Endothelial cell (in vitro differentiated cells): ENCODE measurements around the gene CPA5. TPM values are rescaled to one million over a fixed set of nuclear protein-coding genes. Genes with fewer than 3 reads are reported as not detected.

ENCODE experiments used
- DNase-seq: peaks from one replicate; pipeline ENCODE4 v3.0.0; 2021; ENCODE audit warnings: low spot score
- H3K27ac Mint-ChIP-seq: one replicate; pipeline ENCODE4 v1.8.0; 2021; ENCODE audit warnings: mixed read lengths, inconsistent platforms; ENCODE audit not compliant: unreplicated experiment
- H3K27me3 Mint-ChIP-seq: one replicate; pipeline ENCODE4 v1.8.0; 2021; ENCODE audit warnings: mild to moderate bottlenecking, moderate library complexity, mixed read lengths, inconsistent platforms; ENCODE audit not compliant: unreplicated experiment
- H3K36me3 Mint-ChIP-seq: one replicate; pipeline ENCODE4 v1.8.0; 2021; ENCODE audit warnings: mild to moderate bottlenecking, low read depth, mixed read lengths, inconsistent platforms; ENCODE audit not compliant: unreplicated experiment
- H3K4me1 Mint-ChIP-seq: one replicate; pipeline ENCODE4 v1.8.0; 2021; ENCODE audit warnings: mild to moderate bottlenecking, mixed read lengths, inconsistent platforms; ENCODE audit not compliant: unreplicated experiment
- H3K4me3 Mint-ChIP-seq: one replicate; pipeline ENCODE4 v1.8.0; 2021; ENCODE audit warnings: mild to moderate bottlenecking, mixed read lengths, inconsistent platforms; ENCODE audit not compliant: unreplicated experiment
- H3K9me3 Mint-ChIP-seq: one replicate; pipeline ENCODE4 v1.8.0; 2021; ENCODE audit warnings: mixed read lengths, inconsistent platforms; ENCODE audit not compliant: unreplicated experiment
- long read RNA-seq: library from polyadenylated mRNA; unstranded; transcript quantifications from one replicate; pipeline ENCODE4 v2.0.0, GENCODE V29; 2020; ENCODE audit not compliant: unreplicated experiment
- total RNA-seq: library from RNA; stranded (reverse); fragmentation: NEBNext Ultra II Directional; extraction: Animal tissue kit (Norgen Biotek cat#: 25700); gene quantifications from one replicate; pipeline ENCODE4 v1.2.1, GENCODE V29; 2021; ENCODE audit not compliant: unreplicated experiment
- TF ChIP-seq, protein P1 (sequence below): fragments of 200-600 bp; sonication (generic); IDR thresholded peaks from one replicate; pipeline ENCODE4 v1.5.0; 2021; ENCODE audit warnings: antibody characterized with exemption; ENCODE audit not compliant: unreplicated experiment

Gene CPA5, protein sequence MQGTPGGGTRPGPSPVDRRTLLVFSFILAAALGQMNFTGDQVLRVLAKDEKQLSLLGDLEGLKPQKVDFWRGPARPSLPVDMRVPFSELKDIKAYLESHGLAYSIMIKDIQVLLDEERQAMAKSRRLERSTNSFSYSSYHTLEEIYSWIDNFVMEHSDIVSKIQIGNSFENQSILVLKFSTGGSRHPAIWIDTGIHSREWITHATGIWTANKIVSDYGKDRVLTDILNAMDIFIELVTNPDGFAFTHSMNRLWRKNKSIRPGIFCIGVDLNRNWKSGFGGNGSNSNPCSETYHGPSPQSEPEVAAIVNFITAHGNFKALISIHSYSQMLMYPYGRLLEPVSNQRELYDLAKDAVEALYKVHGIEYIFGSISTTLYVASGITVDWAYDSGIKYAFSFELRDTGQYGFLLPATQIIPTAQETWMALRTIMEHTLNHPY
- total RNA-seq: not detected
- long read RNA-seq: 0 reads

DNA sequence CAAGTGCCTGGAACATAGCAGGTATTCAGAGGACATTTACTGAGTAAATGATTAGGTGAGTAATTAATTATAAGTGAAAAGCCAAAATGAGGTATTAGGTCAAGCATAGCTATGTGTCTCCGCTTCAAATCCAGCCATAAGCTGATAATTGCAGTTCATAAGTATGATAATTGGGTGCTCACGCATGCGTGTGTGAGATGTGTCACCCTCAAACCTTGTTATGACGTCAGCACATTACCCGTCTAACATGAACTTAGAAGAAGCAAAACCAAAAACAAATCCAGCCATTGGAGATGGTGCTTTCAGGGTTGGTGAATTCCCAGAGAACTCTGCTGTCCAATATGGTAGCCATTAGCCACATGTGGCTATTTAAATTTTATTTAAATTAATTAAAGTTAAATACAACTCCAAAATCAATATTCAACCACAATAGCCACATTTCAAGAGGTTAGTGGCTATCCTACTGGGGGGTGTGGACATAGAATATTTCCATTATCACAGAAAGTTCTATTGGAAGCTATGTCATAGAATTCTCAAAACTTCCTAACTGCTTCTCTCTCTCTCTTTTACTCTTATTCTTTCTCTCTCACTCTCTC is at the start of gene CPA5:
Gene CPA5 (plus strand): TSS at position 546 of the 596 bp plus-strand sequence. CDS start 1,670 bp downstream, outside the sequence.
- Mint-ChIP-seq H3K27me3 (peaks cover 9% of the 10 kb centered on the region), H3K27ac (no peak within 1 kb of the TSS), H3K9me3 (no peaks in the 10 kb centered on the region), H3K36me3 (peaks cover 3% of the 10 kb centered on the region), H3K4me3 (no peak within 1 kb of the TSS), H3K4me1 (no peaks in the 10 kb centered on the region)
- TF ChIP-seq, protein P1, sequence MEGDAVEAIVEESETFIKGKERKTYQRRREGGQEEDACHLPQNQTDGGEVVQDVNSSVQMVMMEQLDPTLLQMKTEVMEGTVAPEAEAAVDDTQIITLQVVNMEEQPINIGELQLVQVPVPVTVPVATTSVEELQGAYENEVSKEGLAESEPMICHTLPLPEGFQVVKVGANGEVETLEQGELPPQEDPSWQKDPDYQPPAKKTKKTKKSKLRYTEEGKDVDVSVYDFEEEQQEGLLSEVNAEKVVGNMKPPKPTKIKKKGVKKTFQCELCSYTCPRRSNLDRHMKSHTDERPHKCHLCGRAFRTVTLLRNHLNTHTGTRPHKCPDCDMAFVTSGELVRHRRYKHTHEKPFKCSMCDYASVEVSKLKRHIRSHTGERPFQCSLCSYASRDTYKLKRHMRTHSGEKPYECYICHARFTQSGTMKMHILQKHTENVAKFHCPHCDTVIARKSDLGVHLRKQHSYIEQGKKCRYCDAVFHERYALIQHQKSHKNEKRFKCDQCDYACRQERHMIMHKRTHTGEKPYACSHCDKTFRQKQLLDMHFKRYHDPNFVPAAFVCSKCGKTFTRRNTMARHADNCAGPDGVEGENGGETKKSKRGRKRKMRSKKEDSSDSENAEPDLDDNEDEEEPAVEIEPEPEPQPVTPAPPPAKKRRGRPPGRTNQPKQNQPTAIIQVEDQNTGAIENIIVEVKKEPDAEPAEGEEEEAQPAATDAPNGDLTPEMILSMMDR: no peak
- DNase-seq: no peak

DNA sequence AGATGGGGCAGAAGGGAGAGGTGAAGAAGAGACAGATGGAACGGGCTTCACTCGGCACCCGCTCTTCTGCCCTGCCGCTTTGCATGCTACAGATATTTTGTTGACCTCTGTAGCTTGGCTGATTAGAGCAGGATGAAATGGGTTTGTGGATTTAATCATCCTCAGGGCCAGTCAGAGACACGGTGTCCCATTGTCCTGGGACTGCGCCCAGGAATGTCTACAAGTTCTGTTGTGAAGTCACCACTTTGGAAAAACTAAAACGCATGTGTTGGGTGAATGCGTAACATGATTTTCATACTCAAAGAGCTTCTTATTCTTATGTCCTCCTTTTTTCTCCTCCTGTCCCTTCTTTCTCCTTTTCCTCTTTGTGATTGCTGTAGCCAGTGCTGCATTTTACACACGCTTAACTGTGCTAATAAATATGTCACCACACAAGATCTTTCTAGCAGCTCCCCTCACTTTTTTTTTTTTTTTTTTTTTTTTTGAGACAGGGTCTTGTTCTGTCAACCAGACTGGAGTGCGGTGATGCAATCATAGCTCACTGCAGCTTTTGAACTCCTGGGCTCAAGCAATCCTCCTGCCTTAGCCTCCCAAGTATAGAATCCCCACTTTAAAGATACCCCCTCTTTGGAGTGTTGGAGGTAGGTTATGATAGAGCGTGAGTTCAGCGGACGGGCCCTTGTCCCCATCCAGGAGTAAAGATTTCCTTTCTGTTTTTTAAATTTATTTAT is 48.2 kb upstream of the CPA5 start:
- no peak for DNase-seq
- TF ChIP-seq, protein P1: no peak
- H3K4me1 Mint-ChIP-seq: no peaks in the 10 kb centered on the region

DNA sequence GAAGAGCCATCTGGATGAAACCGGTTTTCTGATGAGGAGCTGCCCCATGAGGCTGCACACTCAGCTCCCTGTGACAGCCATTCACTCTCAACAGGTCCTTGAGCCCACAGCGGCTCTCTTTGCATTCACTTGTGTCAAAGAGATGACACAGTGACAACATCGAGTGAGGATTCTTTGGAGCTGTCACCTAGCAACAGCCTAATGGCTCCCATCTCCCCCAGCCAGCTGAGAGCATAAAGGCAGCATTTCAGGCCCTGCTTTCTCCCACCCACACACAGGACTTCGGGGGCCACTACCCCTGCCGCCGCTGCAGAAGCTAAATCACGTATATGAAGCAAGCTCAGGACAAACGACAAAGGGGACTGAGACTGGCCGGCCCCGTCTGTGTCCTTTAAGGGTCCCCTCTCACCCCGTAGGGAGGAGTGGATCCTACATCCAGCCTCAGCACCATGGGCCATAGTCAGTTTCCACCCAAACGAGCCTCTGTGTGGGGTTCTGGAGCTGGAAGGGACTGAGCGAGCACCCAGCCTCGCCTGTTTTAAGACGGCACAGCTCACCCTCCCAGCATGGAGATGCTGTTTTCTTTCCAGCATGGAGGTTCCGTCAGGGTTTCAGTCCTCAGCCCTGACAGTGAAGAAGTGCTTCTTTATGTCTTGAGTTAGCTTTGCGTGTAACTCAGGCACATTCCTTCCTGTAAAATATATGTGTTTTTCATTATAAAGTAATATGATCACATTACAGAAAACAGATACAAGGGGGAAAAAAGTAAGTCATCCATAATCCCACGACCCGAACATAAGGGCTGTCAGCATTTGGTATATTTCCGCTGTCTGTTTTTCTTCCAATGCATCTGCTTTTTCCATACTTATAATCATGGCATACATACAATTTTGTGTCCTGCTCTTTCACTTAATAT is 46.7 kb upstream of the CPA5 start:
- TF ChIP-seq, protein P1: no peak
- Mint-ChIP-seq H3K4me1 (no peaks in the 10 kb centered on the region), H3K9me3 (no peaks in the 10 kb centered on the region), H3K27ac (no peak overlapping the region), H3K27me3 (peaks cover 8% of the 10 kb centered on the region), H3K36me3 (peaks cover 3% of the 10 kb centered on the region), H3K4me3 (no peak overlapping the region)
- DNase-seq: no peak

More for the DNA sequence above, 48.2 kb upstream of the CPA5 start:
- no peaks in the 10 kb centered on the region for H3K9me3 Mint-ChIP-seq
- peaks cover 10% of the 10 kb centered on the region for H3K27me3 Mint-ChIP-seq
- H3K4me3 Mint-ChIP-seq: no peak overlapping the region
- H3K36me3 Mint-ChIP-seq: peaks cover 3% of the 10 kb centered on the region
- no peak overlapping the region for H3K27ac Mint-ChIP-seq

DNA sequence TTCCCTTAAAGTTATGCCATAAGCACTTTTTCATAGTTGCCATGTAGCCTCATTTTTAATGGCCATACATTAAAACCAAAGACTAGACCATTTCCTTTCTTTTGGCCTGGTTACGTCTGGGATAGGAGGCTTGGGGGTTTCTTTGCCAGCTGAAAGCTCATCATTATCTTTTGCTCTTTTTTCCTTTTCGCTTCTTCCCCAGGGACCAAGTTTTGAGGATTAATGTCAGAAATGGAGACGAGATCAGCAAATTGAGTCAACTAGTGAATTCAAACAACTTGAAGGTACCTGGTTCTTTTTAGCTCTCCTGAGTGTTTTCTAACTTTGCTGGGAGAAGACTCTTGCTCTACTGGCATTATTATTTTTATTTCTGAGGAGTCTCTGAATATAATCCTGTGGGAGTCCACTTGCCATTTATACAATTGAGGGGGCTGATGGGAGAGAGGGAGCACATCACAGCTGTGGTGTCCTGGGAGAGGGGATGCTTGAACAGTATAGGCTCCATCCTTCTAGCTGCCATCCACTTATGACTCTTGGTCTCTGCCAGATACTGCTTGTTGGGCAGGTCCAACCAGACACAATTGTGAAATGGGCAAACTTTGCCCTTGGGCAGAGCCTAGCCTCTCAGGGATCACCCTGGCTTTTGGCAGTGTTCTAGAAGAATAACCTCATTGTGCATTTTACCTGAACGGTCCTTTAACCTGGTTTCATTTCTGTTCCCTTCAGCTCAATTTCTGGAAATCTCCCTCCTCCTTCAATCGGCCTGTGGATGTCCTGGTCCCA is 45.9 kb upstream of the CPA5 start:
- Mint-ChIP-seq H3K4me3 (no peak overlapping the region), H3K9me3 (no peaks in the 10 kb centered on the region), H3K27ac (no peak overlapping the region), H3K36me3 (peaks cover 3% of the 10 kb centered on the region), H3K27me3 (peaks cover 8% of the 10 kb centered on the region), H3K4me1 (no peaks in the 10 kb centered on the region)
- TF ChIP-seq, protein P1: no peak
- no peak for DNase-seq
